ENCODE data around the gene PCDHGB5.
"Not testable (repeated sequence)": the region's sequence is repeated elsewhere in the genome, so short reads cannot be mapped to it uniquely, and the experiment has no call there.

Gene PCDHGB5

DNA sequence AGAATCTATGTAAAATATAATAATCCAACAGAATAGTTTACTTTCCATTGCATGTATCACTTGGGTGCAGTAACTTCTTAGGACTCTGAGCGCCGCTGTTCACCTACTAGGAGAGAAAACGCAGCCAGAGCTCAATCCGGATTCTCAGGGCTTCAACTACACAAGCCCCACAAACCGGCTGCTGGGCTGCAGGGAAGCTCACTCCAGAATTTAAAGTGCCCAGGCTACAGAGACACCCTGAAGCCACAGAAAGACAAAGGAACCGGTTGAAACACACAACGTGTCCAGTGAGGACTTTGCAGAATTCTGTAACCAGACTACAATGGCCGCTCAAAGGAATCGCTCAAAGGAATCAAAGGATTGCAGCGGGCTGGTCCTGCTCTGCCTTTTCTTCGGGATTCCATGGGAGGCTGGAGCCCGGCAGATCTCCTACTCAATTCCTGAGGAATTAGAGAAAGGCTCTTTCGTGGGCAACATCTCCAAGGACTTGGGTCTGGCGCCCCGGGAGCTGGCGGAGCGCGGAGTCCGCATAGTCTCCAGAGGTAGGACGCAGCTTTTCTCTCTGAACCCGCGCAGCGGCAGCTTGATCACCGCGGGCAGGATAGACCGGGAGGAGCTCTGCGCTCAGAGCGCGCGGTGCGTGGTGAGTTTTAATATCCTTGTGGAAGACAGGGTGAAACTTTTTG, 15.2 kb downstream of the PCDHGB5 start, which contains the start of gene PCDHGA10:
Gene PCDHGA10 (plus strand): TSS at position 134 of the 686 bp plus-strand sequence. CDS start 189 bp downstream, at position 323.
- DNase-seq: peak; percentile 5

DNA sequence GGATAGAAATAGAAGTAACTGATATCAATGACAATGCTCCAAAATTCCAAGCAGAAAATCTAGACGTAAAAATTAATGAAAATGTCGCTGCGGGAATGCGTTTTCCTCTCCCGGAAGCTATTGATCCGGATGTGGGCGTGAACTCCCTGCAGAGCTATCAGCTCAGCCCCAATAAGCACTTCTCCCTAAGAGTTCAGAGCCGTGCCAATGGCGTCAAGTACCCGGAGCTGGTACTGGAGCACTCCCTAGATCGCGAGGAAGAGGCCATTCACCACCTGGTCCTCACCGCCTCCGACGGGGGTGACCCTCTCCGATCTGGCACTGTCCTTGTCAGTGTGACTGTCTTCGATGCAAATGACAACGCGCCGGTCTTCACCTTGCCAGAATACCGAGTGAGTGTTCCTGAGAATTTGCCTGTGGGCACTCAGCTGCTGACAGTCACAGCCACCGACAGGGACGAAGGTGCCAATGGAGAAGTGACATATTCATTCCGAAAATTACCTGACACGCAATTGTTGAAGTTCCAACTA, 15.9 kb downstream of the PCDHGB5 start:
- no peak for DNase-seq

DNA sequence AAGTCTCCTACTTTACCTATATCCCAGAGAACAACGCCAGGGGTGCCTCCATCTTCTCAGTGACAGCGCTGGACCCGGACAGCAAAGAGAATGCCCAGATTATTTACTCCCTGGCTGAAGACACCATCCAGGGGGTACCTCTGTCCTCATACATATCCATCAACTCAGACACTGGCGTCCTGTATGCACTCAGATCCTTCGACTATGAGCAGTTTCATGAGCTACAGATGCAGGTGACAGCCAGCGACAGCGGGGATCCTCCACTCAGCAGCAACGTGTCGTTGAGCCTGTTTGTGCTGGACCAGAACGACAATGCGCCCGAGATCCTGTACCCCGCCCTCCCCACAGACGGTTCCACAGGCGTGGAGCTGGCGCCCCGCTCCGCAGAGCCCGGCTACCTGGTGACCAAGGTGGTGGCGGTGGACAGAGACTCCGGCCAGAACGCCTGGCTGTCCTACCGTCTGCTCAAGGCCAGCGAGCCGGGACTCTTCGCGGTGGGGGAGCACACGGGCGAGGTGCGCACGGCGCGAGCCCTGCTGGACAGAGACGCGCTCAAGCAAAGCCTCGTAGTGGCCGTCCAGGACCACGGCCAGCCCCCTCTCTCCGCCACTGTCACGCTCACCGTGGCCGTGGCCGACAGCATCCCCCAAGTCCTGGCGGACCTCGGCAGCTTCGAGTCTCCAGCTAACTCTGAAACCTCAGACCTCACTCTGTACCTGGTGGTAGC, 17.0 kb downstream of the PCDHGB5 start:
- DNase-seq: not testable (repeated sequence)

DNA sequence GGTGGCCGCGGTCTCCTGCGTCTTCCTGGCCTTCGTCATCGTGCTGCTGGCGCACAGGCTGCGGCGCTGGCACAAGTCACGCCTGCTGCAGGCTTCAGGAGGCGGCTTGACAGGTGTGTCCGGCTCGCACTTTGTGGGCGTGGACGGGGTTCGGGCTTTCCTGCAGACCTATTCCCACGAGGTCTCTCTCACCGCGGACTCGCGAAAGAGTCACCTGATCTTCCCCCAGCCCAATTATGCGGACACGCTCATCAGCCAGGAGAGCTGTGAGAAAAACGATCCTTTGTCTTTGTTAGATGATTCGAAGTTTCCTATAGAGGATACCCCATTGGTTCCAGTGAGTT, 17.5 kb downstream of the PCDHGB5 start:
- DNase-seq: not testable (repeated sequence)

DNA sequence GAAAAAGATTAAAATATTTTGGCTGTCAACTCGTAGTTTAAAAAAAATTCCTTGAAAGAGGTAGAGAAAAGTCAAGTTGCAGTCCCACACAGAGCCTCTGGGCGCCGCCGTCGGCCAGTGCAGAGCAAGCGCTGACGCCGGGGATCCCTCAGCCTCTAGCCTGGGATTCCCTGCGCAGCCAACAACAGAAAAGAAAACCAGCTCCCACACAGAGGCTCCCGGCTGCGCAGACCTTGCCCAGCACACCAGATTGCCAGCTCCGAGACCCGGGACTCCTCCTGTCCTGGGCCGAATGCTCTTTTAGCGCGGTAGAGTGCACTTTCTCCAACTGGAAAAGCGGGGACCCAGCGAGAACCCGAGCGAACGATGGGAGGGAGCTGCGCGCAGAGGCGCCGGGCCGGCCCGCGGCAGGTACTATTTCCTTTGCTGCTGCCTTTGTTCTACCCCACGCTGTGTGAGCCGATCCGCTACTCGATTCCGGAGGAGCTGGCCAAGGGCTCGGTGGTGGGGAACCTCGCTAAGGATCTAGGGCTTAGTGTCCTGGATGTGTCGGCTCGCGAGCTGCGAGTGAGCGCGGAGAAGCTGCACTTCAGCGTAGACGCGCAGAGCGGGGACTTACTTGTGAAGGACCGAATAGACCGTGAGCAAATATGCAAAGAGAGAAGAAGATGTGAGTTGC, 19.9 kb downstream of the PCDHGB5 start, which contains the start of gene PCDHGB7:
Gene PCDHGB7 (plus strand): TSS at position 184 of the 679 bp plus-strand sequence. CDS start 183 bp downstream, at position 367.
- DNase-seq: not testable (repeated sequence)

DNA sequence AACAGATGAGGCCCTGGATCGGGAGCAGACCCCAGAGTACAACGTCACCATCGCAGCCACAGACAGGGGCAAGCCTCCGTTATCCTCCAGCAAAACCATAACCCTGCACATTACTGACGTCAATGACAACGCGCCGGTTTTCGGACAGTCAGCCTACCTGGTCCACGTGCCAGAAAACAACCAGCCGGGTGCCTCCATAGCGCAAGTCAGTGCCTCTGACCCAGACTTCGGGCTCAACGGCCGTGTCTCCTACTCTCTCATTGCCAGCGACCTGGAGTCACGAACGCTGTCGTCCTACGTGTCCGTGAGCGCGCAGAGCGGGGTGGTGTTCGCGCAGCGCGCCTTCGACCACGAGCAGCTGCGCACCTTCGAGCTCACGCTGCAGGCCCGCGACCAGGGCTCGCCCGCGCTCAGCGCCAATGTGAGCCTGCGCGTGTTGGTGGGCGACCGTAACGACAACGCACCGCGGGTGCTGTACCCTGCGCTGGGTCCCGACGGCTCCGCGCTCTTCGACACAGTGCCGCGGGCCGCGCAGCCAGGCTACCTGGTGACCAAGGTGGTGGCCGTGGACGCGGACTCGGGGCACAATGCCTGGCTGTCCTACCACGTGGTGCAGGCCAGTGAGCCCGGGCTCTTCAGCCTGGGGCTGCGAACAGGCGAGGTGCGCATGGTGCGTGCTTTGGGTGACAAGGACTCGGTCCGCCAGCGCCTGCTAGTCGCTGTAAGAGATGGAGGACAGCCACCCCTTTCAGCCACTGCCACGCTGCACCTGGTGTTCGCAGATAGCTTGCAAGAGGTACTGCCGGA, 21.5 kb downstream of the PCDHGB5 start:
- DNase-seq: no peak

DNA sequence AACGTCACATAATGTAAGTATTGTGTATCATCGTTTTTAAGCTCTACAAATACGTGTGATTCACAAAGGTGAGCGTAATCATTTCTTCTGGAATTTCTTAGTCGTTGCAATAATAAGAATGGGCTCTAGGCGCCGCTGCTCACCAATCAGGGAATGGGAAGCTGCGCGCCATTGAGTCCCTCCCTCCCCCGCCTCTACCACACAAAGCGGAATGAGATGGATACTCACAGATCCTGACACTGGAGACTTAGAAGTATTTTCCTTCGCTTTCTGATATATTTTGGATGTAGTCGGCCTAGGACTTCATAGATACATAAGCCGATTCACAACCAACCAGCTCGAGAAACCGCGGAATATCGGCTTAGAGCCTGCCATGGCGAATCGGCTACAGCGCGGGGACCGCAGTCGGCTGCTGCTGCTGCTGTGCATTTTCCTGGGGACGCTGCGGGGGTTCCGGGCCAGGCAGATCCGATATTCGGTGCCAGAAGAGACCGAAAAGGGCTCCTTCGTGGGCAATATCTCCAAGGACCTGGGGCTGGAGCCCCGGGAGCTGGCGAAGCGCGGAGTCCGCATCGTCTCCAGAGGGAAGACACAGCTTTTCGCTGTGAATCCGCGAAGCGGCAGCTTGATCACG, 23.2 kb downstream of the PCDHGB5 start, which contains the start of gene PCDHGA11:
Gene PCDHGA11 (plus strand): TSS at position 197 of the 634 bp plus-strand sequence. CDS start 177 bp downstream, at position 374.
- no peak for DNase-seq

DNA sequence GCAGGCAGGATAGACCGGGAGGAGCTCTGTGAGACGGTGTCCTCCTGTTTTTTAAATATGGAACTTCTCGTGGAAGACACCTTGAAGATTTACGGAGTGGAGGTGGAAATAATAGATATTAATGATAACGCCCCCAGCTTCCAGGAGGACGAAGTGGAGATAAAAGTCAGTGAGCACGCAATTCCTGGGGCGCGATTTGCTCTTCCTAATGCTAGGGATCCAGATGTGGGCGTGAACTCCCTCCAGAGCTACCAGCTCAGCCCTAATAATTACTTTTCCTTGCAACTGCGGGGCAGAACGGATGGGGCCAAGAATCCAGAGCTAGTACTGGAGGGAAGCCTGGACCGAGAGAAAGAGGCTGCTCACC, 23.7 kb downstream of the PCDHGB5 start:
- DNase-seq: no peak

DNA sequence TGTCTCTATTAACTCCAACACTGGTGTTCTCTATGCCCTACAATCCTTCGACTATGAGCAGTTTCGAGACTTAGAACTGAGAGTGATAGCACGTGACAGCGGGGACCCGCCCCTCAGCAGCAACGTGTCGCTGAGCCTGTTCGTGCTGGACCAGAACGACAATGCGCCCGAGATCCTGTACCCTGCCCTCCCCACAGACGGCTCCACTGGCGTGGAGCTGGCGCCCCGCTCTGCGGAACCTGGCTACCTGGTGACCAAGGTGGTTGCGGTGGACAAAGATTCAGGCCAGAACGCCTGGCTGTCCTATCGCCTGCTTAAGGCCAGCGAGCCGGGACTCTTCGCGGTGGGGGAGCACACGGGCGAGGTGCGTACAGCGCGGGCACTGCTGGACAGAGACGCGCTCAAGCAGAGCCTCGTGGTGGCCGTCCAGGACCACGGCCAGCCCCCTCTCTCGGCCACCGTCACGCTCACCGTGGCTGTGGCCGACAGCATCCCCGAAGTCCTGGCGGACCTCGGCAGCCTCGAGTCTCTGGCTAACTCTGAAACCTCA, 25.1 kb downstream of the PCDHGB5 start:
- no peak for DNase-seq

DNA sequence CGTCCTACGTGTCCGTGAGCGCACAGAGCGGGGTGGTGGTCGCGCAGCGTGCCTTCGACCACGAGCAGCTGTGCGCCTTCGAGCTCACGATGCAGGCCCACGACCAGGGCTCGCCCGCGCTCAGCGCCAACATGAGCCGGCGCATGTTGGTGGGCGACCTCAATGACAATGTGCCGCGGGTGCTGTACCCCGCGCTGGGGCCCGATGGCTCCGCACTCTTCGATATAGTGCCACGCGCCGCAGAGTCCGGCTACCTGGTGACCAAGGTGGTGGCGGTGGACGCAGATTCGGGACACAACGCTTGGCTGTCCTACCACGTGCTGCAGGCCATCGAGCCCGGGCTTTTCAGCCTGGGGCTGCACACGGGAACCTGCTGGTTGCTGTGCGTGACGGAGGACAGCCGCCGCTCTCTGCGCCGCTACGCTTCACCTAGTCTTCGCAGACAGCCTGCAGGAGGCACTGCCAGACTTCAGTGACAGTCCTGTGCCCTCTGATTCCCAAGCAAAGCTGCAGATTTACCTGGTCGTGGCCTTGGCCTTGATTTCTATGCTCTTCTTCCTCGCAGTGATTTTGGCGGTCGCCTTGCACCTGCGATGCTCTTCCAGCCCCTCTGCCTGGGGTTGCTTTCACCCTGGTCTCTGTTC, 30.2 kb downstream of the PCDHGB5 start:
- DNase-seq: no peak

DNA sequence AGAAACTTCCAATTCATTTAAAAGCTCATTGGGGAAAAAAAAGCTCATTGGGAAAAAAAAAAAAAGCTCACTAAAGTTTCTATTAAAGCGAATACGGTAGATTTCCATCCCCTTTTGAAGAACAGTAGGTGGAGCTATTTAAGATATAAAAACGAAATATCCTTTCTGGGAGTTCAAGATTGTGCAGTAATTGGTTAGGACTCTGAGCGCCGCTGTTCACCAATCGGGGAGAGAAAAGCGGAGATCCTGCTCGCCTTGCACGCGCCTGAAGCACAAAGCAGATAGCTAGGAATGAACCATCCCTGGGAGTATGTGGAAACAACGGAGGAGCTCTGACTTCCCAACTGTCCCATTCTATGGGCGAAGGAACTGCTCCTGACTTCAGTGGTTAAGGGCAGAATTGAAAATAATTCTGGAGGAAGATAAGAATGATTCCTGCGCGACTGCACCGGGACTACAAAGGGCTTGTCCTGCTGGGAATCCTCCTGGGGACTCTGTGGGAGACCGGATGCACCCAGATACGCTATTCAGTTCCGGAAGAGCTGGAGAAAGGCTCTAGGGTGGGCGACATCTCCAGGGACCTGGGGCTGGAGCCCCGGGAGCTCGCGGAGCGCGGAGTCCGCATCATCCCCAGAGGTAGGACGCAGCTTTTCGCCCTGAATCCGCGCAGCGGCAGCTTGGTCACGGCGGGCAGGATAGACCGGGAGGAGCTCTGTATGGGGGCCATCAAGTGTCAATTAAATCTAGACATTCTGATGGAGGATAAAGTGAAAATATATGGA, 32.8 kb downstream of the PCDHGB5 start, which contains the start of gene PCDHGA12:
Gene PCDHGA12 (plus strand): TSS at position 176 of the 782 bp plus-strand sequence. CDS start 253 bp downstream, at position 429.
- DNase-seq: no peak

DNA sequence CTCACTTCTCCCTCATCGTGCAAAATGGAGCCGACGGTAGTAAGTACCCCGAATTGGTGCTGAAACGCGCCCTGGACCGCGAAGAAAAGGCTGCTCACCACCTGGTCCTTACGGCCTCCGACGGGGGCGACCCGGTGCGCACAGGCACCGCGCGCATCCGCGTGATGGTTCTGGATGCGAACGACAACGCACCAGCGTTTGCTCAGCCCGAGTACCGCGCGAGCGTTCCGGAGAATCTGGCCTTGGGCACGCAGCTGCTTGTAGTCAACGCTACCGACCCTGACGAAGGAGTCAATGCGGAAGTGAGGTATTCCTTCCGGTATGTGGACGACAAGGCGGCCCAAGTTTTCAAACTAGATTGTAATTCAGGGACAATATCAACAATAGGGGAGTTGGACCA, 33.5 kb downstream of the PCDHGB5 start:
- DNase-seq: no peak

DNA sequence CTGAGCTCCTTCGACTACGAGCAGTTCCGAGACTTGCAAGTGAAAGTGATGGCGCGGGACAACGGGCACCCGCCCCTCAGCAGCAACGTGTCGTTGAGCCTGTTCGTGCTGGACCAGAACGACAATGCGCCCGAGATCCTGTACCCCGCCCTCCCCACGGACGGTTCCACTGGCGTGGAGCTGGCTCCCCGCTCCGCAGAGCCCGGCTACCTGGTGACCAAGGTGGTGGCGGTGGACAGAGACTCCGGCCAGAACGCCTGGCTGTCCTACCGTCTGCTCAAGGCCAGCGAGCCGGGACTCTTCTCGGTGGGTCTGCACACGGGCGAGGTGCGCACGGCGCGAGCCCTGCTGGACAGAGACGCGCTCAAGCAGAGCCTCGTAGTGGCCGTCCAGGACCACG, 34.6 kb downstream of the PCDHGB5 start:
- not testable (repeated sequence) for DNase-seq

DNA sequence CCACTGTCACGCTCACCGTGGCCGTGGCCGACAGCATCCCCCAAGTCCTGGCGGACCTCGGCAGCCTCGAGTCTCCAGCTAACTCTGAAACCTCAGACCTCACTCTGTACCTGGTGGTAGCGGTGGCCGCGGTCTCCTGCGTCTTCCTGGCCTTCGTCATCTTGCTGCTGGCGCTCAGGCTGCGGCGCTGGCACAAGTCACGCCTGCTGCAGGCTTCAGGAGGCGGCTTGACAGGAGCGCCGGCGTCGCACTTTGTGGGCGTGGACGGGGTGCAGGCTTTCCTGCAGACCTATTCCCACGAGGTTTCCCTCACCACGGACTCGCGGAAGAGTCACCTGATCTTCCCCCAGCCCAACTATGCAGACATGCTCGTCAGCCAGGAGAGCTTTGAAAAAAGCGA, 35.0 kb downstream of the PCDHGB5 start:
- DNase-seq: not testable (repeated sequence)

DNA sequence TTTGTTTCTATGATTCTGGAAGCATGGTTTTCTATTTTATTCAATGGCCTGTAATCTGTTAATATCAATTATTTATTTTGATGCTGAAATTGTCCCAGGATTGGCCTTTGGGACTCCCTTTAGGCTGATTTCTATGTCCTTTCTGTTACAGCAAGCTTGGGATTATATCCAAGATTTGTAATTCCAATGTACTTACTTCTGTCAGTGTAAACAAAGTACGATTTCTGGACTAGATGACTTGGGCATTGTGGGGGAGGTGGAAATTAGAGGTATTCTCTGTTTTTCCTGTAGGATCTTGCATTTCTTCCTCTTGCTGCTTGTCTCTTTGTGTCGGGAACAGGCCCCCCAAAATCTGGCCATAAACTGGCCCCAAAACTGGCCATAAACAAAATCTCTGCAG, 36.3 kb downstream of the PCDHGB5 start:
- no peak for DNase-seq

DNA sequence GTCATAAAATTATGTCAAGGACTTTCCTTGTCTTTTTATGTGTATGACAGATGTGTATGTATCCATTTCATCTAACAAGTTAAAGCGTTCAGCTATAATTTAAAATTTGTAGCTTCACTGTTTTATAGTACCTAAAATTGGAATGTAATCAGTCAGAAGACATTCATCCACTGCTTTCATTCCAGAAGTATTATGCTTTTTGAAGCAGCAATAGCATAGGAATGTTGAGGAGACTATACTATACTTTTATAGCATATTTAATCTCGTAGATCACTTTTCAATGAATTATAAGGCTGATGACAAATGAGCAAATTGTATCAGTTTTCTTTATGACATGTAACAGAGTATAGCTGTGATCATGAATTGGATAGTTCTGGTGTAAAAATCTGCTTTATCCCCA, 39.5 kb downstream of the PCDHGB5 start:
- no peak for DNase-seq

DNA sequence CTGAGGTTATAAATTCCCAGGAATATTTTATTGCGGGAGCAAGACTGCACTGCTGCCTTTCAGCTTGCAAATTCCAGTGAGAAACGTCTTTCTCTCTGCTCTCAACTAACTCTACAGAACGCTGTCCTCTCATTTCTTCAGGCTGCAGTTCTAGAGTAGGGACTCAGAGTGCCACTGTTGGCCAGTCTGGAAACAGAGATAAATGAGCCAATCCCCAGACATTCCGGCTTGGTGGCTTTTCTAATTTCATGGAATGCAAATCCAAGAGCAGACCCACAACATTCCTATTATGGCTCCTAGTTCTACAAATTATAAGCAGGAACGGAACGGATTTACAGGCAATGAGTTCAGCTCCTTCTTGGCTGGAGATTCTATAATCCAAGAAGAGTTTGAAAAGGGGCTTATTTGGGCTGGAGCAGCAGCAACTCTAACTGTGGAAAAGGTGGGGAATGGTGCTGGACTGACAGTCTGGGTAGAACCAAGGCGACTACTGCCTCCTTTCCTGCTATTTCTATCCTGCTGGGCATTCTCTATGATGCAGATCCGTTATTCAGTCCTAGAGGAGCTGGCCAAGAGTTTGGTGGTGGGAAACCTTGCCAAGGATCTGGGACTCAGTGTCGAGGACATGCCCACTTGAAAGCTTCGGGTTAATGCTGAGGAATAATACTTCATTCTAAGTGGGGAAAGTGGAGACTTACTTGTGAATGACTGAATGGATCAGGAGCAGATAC, 41.8 kb downstream of the PCDHGB5 start:
- DNase-seq: no peak

DNA sequence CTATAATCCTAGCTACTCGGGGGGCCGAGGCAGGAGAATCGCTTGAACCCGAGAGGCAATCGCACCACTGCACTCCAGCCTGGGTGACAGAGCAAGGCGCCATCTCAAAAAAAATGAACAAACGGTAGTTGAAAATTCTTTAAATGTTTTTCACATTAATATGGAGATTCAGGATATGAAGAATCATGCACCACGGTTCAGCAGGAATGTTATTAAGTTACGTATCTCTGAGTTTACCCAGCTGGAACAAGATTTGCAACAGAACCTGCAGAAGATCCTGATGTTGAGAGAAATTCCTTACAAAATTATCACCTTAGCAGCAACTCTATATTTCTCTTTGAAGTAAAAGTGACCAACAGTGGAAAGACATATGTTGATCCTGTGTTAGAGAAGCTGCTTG, 42.6 kb downstream of the PCDHGB5 start:
- DNase-seq: no peak

DNA sequence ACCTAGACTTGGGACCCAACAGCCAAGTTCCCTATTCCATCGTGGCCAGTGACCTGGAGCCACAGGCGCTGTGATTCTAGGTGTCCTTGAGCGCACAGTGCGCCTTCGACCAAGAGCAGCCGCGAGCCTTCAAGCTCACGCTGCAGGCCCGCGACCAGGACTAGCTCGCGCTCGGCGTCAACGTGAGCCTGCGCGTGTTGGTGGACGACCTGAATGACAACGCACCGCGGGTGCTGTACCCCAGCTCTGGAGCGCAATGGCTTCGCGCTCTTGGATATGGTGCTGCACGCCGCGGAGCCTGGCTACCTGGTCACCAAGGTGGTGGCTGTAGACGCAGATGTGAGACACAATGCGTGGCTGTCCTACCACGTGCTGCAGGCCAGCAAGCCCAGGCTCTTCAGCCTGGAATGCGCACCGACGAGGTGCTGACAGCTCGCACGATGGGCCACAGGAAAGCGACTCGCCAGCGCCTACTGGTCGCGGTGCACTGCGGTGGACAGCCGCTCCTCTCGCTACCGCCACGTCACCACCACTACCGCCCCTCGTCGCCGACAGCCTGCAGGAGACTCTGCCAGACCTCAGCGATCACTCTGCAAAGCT, 43.9 kb downstream of the PCDHGB5 start:
- no peak for DNase-seq

Measured in KG1 (cell line).